GM21367 (cell line): ENCODE measurements around the gene ZNF101.

ENCODE experiments used
- ATAC-seq: cut with Tn5 transposase; IDR thresholded peaks from one replicate; pipeline ENCODE4 v1.9.1; 2021; ENCODE audit not compliant: unreplicated experiment

Gene ZNF101

GRCh38 chr19:19668230-19669012, at the start of gene ZNF101:
Gene ZNF101 (plus strand): TSS chr19:19668839. CDS start chr19:19668964, 125 bp downstream.
- peak; percentile 54 for ATAC-seq

GRCh38 chr19:19619181-19619848, 49.3 kb upstream of the ZNF101 start:
- ATAC-seq = no peak

GRCh38 chr19:19619849-19620210, 48.8 kb upstream of the ZNF101 start:
- ATAC-seq = no peak

GRCh38 chr19:19623383-19623782, 45.3 kb upstream of the ZNF101 start:
- ATAC-seq = no peak

- ATAC-seq = no peak
Measured at GRCh38 chr19:19624032-19624570, 44.5 kb upstream of the ZNF101 start.

GRCh38 chr19:19626516-19627472, 41.8 kb upstream of the ZNF101 start:
- ATAC-seq = no peak

- ATAC-seq = no peak
Measured at GRCh38 chr19:19627621-19628500, 40.8 kb upstream of the ZNF101 start, which contains the start of gene LPAR2. Gene LPAR2 (minus strand): TSS chr19:19628220. CDS start chr19:19627275, 945 bp downstream.

GRCh38 chr19:19628501-19629134, 40.0 kb upstream of the ZNF101 start:
- no peak for ATAC-seq

- no peak for ATAC-seq
Measured at GRCh38 chr19:19630062-19630414, 38.6 kb upstream of the ZNF101 start.

GRCh38 chr19:19630426-19630825, 38.2 kb upstream of the ZNF101 start:
- ATAC-seq = no peak

GRCh38 chr19:19631346-19631745, 37.3 kb upstream of the ZNF101 start:
- no peak for ATAC-seq

- no peak for ATAC-seq
Measured at GRCh38 chr19:19632661-19633060, 36.0 kb upstream of the ZNF101 start.

- ATAC-seq = no peak
Measured at GRCh38 chr19:19633711-19634515, 34.7 kb upstream of the ZNF101 start.

- no peak for ATAC-seq
Measured at GRCh38 chr19:19634516-19635312, 33.9 kb upstream of the ZNF101 start.

- ATAC-seq = no peak
Measured at GRCh38 chr19:19635313-19635702, 33.3 kb upstream of the ZNF101 start.

- ATAC-seq = no peak
Measured at GRCh38 chr19:19636573-19637185, 32.0 kb upstream of the ZNF101 start.

GRCh38 chr19:19637186-19637522, 31.5 kb upstream of the ZNF101 start:
- no peak for ATAC-seq
